ENCODE data around the gene TMEM107.

The TMEM107 gene

GRCh38 chr17:8176197-8176940, at the start of gene TMEM107 (continued):
- peak; percentile 54 for TF ChIP-seq HIC1 (tag by site-specific recombination; IDR thresholded peaks at IDR 0.05)
- TF ChIP-seq ZNF561 (tag by site-specific recombination; IDR thresholded peaks at IDR 0.05; ENCODE audit: borderline replicate concordance) = 0 out of 2 replicates have a peak, but pooled peaks have one; percentile 65
- peak; percentile 53; the same call in 1 of the 2 replicates for TF ChIP-seq BCL11A (tag by site-specific recombination; IDR thresholded peaks at IDR 0.05; ENCODE audit: low read depth)
- peak; percentile 72 for TF ChIP-seq KLF1 (tag by site-specific recombination; IDR thresholded peaks at IDR 0.05)
- no peak for TF ChIP-seq ZNF626 (tag by site-specific recombination; IDR thresholded peaks at IDR 0.05)
- no peak for TF ChIP-seq ZNF704 (tag by site-specific recombination; IDR thresholded peaks at IDR 0.05)
- peak; percentile 55; the same call in 1 of the 2 replicates for TF ChIP-seq BCL11B (tag by site-specific recombination; IDR thresholded peaks at IDR 0.05; ENCODE audit: low read depth)
- peak; percentile 40; the same call in 1 of the 2 replicates for TF ChIP-seq ZNF600 (tag by site-specific recombination; IDR thresholded peaks at IDR 0.05)
- peak; percentile 71 for TF ChIP-seq ZNF341 (tag by site-specific recombination; IDR thresholded peaks at IDR 0.05; ENCODE audit: low read depth)
- TF ChIP-seq ZBTB21 (tag by site-specific recombination; IDR thresholded peaks at IDR 0.05) = peak; percentile 14; the same call in 1 of the 2 replicates
- peak; percentile 65; the same call in 1 of the 2 replicates for TF ChIP-seq KLF8 (tag by site-specific recombination; IDR thresholded peaks at IDR 0.05)
- no peak; the same call in 1 of the 2 replicates for TF ChIP-seq ZNF324 (tag by site-specific recombination; IDR thresholded peaks at IDR 0.05)
- peak; percentile 82 for TF ChIP-seq ZBTB17 (tag by site-specific recombination; IDR thresholded peaks at IDR 0.05)
- TF ChIP-seq KLF10 (tag by site-specific recombination; IDR thresholded peaks at IDR 0.05) = peak; percentile 52
- peak; percentile 38; the same call in 1 of the 2 replicates for TF ChIP-seq EGR2 (tag by site-specific recombination; IDR thresholded peaks at IDR 0.05; ENCODE audit: low read depth)
- no peak for TF ChIP-seq ZSCAN16 (tag by site-specific recombination; IDR thresholded peaks at IDR 0.05)
- TF ChIP-seq ZFHX2 (tag by site-specific recombination; conservative IDR thresholded peaks at IDR 0.05) = peak; percentile 47; the same call in 1 of the 2 replicates
- peak; percentile 43; the same call in 1 of the 2 replicates for TF ChIP-seq ZNF660 (tag by site-specific recombination; IDR thresholded peaks at IDR 0.05)
- TF ChIP-seq PATZ1 (tag by site-specific recombination; IDR thresholded peaks at IDR 0.05) = peak; percentile 34
- no peak for TF ChIP-seq ZNF169 (tag by site-specific recombination; IDR thresholded peaks at IDR 0.05)
- peak; percentile 88 for TF ChIP-seq PRDM4 (tag by site-specific recombination; IDR thresholded peaks at IDR 0.05)
- TF ChIP-seq SP7 (tag by site-specific recombination; IDR thresholded peaks at IDR 0.05) = peak; percentile 49; the same call in 1 of the 2 replicates
- no peak for TF ChIP-seq ZNF426 (tag by site-specific recombination; IDR thresholded peaks at IDR 0.05)
- no peak for TF ChIP-seq ZNF768 (tag by site-specific recombination; IDR thresholded peaks at IDR 0.05)
- TF ChIP-seq SP3 (tag by site-specific recombination; IDR thresholded peaks at IDR 0.05) = peak; percentile 71
- no peak for TF ChIP-seq ZBTB49 (tag by site-specific recombination; IDR thresholded peaks at IDR 0.05; ENCODE audit: low read depth)
- peak; percentile 84 for TF ChIP-seq ZBTB26 (tag by site-specific recombination; optimal IDR thresholded peaks at IDR 0.05)
- TF ChIP-seq ZBTB8A (tag by site-specific recombination; IDR thresholded peaks at IDR 0.05) = peak; percentile 61
